SU-DHL-6 (cell line): ENCODE data around the gene STAU1.
"Not testable (repeated sequence)": the region's sequence is repeated elsewhere in the genome, so short reads cannot be mapped to it uniquely, and the experiment has no call there.

Experiments used
- H2AFZ ChIP-seq: fragments of 200-600 bp; sonication (generic); 2 replicates; pipeline ENCODE4 v1.6.1; 2014; ENCODE audit warnings: low read depth, mild to moderate bottlenecking, moderate library complexity, mixed read lengths, antibody characterized with exemption, low read length; ENCODE audit not compliant: severe bottlenecking
- H3F3A ChIP-seq: fragments of 200-600 bp; shearing (Covaris generic); 2 replicates; pipeline ENCODE4 v1.6.0; 2016; ENCODE audit warnings: antibody characterized with exemption, mild to moderate bottlenecking; ENCODE audit not compliant: insufficient read depth
- H3K27ac ChIP-seq: fragments of 200-600 bp; sonication (generic); 2 replicates; pipeline ENCODE4 v1.5.1; 2016; ENCODE audit warnings: low read depth, mild to moderate bottlenecking, low read length, moderate library complexity, mixed read lengths
- H3K27me3 ChIP-seq: fragments of 200-600 bp; sonication (generic), shearing (Covaris generic); 2 replicates; pipeline ENCODE4 v1.6.0; 2014; ENCODE audit warnings: mild to moderate bottlenecking, low read length
- H3K36me3 ChIP-seq: fragments of 200-600 bp; sonication (generic); 2 replicates; pipeline ENCODE4 v1.6.1; 2014; ENCODE audit warnings: mild to moderate bottlenecking, low read length, mixed read lengths
- H3K4me2 ChIP-seq: fragments of 300-600, 200-600 bp; shearing (Covaris generic), sonication (generic); 2 replicates; pipeline ENCODE4 v1.6.0; 2014; ENCODE audit warnings: low read length, low read depth, mild to moderate bottlenecking; ENCODE audit not compliant: poor library complexity, severe bottlenecking
- H3K4me3 ChIP-seq: fragments of 200-600 bp; sonication (generic); 2 replicates; pipeline ENCODE4 v1.5.1; 2014; ENCODE audit warnings: antibody characterized with exemption, low read length, mild to moderate bottlenecking, mixed read lengths; ENCODE audit not compliant: insufficient read depth, poor library complexity, severe bottlenecking
- H3K79me2 ChIP-seq: fragments of 200-600 bp; sonication (generic); 2 replicates; pipeline ENCODE4 v1.6.1; 2014; ENCODE audit warnings: mild to moderate bottlenecking, low read length, moderate library complexity; ENCODE audit not compliant: insufficient read depth
- H3K9ac ChIP-seq: fragments of 200-600 bp; sonication (generic); 2 replicates; pipeline ENCODE4 v1.7.0; 2014; ENCODE audit warnings: mild to moderate bottlenecking, low read length
- H3K9me2 ChIP-seq: fragments of 200-600 bp; sonication (generic); replicated peaks from 2 replicates; pipeline ENCODE4 v1.6.1; 2014; ENCODE audit warnings: low read length; ENCODE audit not compliant: insufficient read depth
- H3K9me3 ChIP-seq: fragments of 200-600 bp; sonication (generic); 2 replicates; pipeline ENCODE4 v1.6.1; 2014; ENCODE audit warnings: low read length, mixed read lengths; ENCODE audit not compliant: insufficient read depth
- H4K20me1 ChIP-seq: fragments of 200-600 bp; sonication (generic); 2 replicates; pipeline ENCODE4 v1.6.1; 2014; ENCODE audit warnings: low read depth, mild to moderate bottlenecking, antibody characterized with exemption, low read length, moderate library complexity, mixed read lengths
- CTCF ChIP-seq: fragments of 200-600 bp; sonication (generic); IDR thresholded peaks from one replicate; pipeline ENCODE4 v1.5.1; 2017; ENCODE audit warnings: antibody characterized with exemption, mild to moderate bottlenecking, low read length, moderate library complexity; ENCODE audit not compliant: insufficient read depth, poor library complexity, severe bottlenecking
- EZH2phosphoT487 ChIP-seq: fragments of 200-600 bp; sonication (generic), shearing (Covaris generic); conservative IDR thresholded peaks from 2 replicates; pipeline ENCODE4 v1.6.1; 2018; ENCODE audit warnings: mild to moderate bottlenecking, antibody characterized with exemption, low read length, moderate library complexity, mixed read lengths

Gene STAU1

GRCh38 chr20:49207076-49207475 lies 18.9 kb upstream of the STAU1 start:
- Histone ChIP-seq H3K27ac (no peak overlapping the region), H3K9ac (no peak overlapping the region), H3F3A (no peaks in the 10 kb centered on the region), H3K4me2 (no peak overlapping the region), H4K20me1 (no peaks in the 10 kb centered on the region), H2AFZ (no peak overlapping the region), H3K27me3 (no peaks in the 10 kb centered on the region), H3K9me2 (no peaks in the 10 kb centered on the region), H3K36me3 (no peaks in the 10 kb centered on the region), H3K9me3 (peaks cover 5% of the 10 kb centered on the region; the same call in 1 of the 2 replicates), H3K79me2 (no peaks in the 10 kb centered on the region), H3K4me3 (no peak overlapping the region)
- TF ChIP-seq CTCF (no peak), EZH2phosphoT487 (no peak)

GRCh38 chr20:49203746-49204145 lies 15.6 kb upstream of the STAU1 start:
- H3K27ac ChIP-seq: no peak overlapping the region
- no peaks in the 10 kb centered on the region for H3K79me2 ChIP-seq
- no peak overlapping the region for H3K4me2 ChIP-seq
- no peaks in the 10 kb centered on the region for H4K20me1 ChIP-seq
- H3K9ac ChIP-seq: no peak overlapping the region
- H3K4me3 ChIP-seq: no peak overlapping the region
- no peak for TF ChIP-seq CTCF
- TF ChIP-seq EZH2phosphoT487: no peak
- H3F3A ChIP-seq: no peaks in the 10 kb centered on the region
- H3K27me3 ChIP-seq: no peaks in the 10 kb centered on the region
- H3K36me3 ChIP-seq: no peaks in the 10 kb centered on the region
- H3K9me2 ChIP-seq: no peaks in the 10 kb centered on the region
- H3K9me3 ChIP-seq: no peaks in the 10 kb centered on the region
- no peak overlapping the region for H2AFZ ChIP-seq

- no peaks in the 10 kb centered on the region for H3K79me2 ChIP-seq
- H3F3A ChIP-seq: no peaks in the 10 kb centered on the region
- H3K27ac ChIP-seq: no peak overlapping the region
- H3K9me3 ChIP-seq: no peaks in the 10 kb centered on the region
- TF ChIP-seq EZH2phosphoT487 (no peak), CTCF (no peak)
- H3K9ac ChIP-seq: no peak overlapping the region
- no peak overlapping the region for H3K4me3 ChIP-seq
- no peaks in the 10 kb centered on the region for H4K20me1 ChIP-seq
- no peaks in the 10 kb centered on the region for H3K27me3 ChIP-seq
- no peaks in the 10 kb centered on the region for H3K36me3 ChIP-seq
- no peak overlapping the region for H3K4me2 ChIP-seq
- H2AFZ ChIP-seq: no peak overlapping the region
- no peaks in the 10 kb centered on the region for H3K9me2 ChIP-seq
Measured at GRCh38 chr20:49203011-49203410, 14.9 kb upstream of the STAU1 start.

- H3K9me3 ChIP-seq: no peaks in the 10 kb centered on the region
- H4K20me1 ChIP-seq: no peaks in the 10 kb centered on the region
- H2AFZ ChIP-seq: no peak overlapping the region
- H3F3A ChIP-seq: no peaks in the 10 kb centered on the region
- no peaks in the 10 kb centered on the region for H3K36me3 ChIP-seq
- TF ChIP-seq CTCF: no peak
- no peak for TF ChIP-seq EZH2phosphoT487
- H3K9me2 ChIP-seq: no peaks in the 10 kb centered on the region
- H3K27me3 ChIP-seq: no peaks in the 10 kb centered on the region
- no peak overlapping the region for H3K9ac ChIP-seq
- no peak overlapping the region for H3K4me3 ChIP-seq
- no peak overlapping the region for H3K27ac ChIP-seq
- no peak overlapping the region for H3K4me2 ChIP-seq
- no peaks in the 10 kb centered on the region for H3K79me2 ChIP-seq
Measured at GRCh38 chr20:49199729-49200293, 11.7 kb upstream of the STAU1 start.

- not testable (repeated sequence) for H3K9me2 ChIP-seq, H3K9me3 ChIP-seq, H3K9ac ChIP-seq, H3F3A ChIP-seq, H3K36me3 ChIP-seq, H2AFZ ChIP-seq, H3K27ac ChIP-seq, H4K20me1 ChIP-seq, H3K79me2 ChIP-seq, H3K4me3 ChIP-seq, H3K4me2 ChIP-seq, H3K27me3 ChIP-seq
Measured at GRCh38 chr20:49192944-49193518, 4.9 kb upstream of the STAU1 start.
